ENCODE measurements around the gene ERP27.

Gene ERP27

GRCh38 chr12:14952299-14952921, 14.1 kb upstream of the ERP27 start:
- no peak for TF ChIP-seq CTCF (IDR thresholded peaks at IDR 0.05; ENCODE audit: extremely low read depth, insufficient read depth, missing control alignments)
- in situ Hi-C loops (cut with MboI; ENCODE audit: low pct_unique_long_range_greater_than_20kb, low sequenced_read_pairs, unreplicated experiment): no loop called here
- peak; percentile 15 for DNase-seq (ENCODE audit: low spot score)

GRCh38 chr12:14951851-14952250, 13.5 kb upstream of the ERP27 start:
- no peak for DNase-seq (ENCODE audit: low spot score)
- in situ Hi-C loops (cut with MboI; ENCODE audit: low pct_unique_long_range_greater_than_20kb, low sequenced_read_pairs, unreplicated experiment): no loop called here
- TF ChIP-seq CTCF (IDR thresholded peaks at IDR 0.05; ENCODE audit: extremely low read depth, insufficient read depth, missing control alignments): no peak

GRCh38 chr12:14950982-14951746, 12.8 kb upstream of the ERP27 start:
- no peak for DNase-seq (ENCODE audit: low spot score)

GRCh38 chr12:14950421-14950820, 12.1 kb upstream of the ERP27 start:
- no peak for DNase-seq (ENCODE audit: low spot score)
- in situ Hi-C loops (cut with MboI; ENCODE audit: low pct_unique_long_range_greater_than_20kb, low sequenced_read_pairs, unreplicated experiment): no loop called here
- TF ChIP-seq CTCF (IDR thresholded peaks at IDR 0.05; ENCODE audit: extremely low read depth, insufficient read depth, missing control alignments): no peak

More at GRCh38 chr12:14950982-14951746, 12.8 kb upstream of the ERP27 start:
- in situ Hi-C loops (cut with MboI; ENCODE audit: low pct_unique_long_range_greater_than_20kb, low sequenced_read_pairs, unreplicated experiment): no loop called here
- no peak for TF ChIP-seq CTCF (IDR thresholded peaks at IDR 0.05; ENCODE audit: extremely low read depth, insufficient read depth, missing control alignments)

- in situ Hi-C loops (cut with MboI; ENCODE audit: low pct_unique_long_range_greater_than_20kb, low sequenced_read_pairs, unreplicated experiment): no loop called here
- no peak for TF ChIP-seq CTCF (IDR thresholded peaks at IDR 0.05; ENCODE audit: extremely low read depth, insufficient read depth, missing control alignments)
- no peak for DNase-seq (ENCODE audit: low spot score)
Observed at GRCh38 chr12:14949631-14950030, 11.3 kb upstream of the ERP27 start.

GRCh38 chr12:14948672-14949071, 10.3 kb upstream of the ERP27 start:
- no peak for TF ChIP-seq CTCF (IDR thresholded peaks at IDR 0.05; ENCODE audit: extremely low read depth, insufficient read depth, missing control alignments)

More at GRCh38 chr12:14948672-14949071, 10.3 kb upstream of the ERP27 start:
- DNase-seq (ENCODE audit: low spot score): peak; percentile 62
- in situ Hi-C loops (cut with MboI; ENCODE audit: low pct_unique_long_range_greater_than_20kb, low sequenced_read_pairs, unreplicated experiment): no loop called here
